HG03196 (cell line): ENCODE results near the gene CKMT1B.
A peak's percentile ranks its signal among the peaks of the same experiment; 100 is the strongest.
"Not testable (repeated sequence)": the region's sequence is repeated elsewhere in the genome, so short reads cannot be mapped to it uniquely, and the experiment has no call there.

Experiments
- ATAC-seq: cut with Tn5 transposase; IDR thresholded peaks from one replicate; pipeline ENCODE4 v1.9.1; 2021; ENCODE audit not compliant: unreplicated experiment

CKMT1B gene

DNA sequence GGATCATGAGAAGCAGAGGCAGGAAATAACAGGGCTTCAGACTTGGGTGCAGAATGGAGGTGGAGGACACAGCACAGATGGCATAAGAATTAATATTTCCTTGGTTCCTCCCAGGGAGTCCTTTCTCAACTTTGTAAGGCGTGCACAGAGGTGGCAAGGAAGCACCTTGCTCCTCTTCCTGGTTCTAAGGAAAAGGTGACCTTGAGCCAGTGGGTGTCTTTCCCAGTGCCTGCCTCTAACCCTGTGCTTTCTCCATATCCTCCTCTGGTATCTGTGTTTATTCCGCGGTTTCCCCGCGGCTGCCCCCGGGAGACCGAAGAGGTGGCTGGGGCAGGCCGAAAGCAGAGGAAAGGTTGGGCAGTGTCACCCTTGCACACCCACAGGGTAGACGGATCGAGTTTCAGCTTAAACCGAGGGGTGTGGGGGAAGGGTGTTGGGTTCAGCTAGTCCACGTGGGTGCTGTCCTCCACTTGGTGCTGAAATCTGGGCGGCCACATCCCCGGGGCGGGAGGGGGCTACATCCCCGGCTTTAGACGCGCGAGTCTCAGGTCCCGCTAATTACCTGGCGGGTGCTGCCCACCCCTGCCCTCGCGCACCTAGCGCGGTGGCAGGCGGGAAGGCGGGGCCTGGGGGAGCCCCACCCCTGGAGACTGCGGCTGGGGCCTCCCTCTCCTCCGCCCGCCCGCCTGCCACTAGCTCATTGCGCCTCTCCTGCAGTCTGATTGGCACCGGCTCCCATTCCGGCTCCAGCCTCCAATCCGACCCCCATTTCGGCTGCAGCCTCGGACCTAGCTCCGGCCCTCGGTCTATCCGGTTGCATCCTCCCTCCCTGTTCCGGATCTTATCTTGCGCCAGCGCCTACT lies at the start of gene CKMT1B:
Gene CKMT1B (plus strand): TSS at position 700 of the 863 bp plus-strand sequence. CDS start 192 bp downstream, outside the sequence.
- ATAC-seq = not testable (repeated sequence)

DNA sequence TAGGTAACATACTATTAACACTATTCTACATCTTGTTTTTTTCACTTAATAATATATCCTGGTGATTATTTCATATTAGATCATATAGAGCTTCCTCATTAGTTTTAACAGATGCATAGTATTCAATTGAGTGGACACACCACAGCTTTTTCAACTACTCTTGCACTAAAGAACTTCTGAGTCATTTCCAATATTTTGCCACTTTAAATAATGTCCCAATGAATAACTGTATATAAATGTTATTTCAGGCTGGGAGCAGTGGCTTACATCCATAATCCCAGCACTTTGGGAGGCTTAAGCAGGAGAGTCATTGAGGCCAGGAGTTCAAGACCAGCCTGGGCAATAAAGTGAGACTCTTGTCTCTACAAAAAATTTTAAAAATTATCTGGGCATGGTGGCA lies 49.6 kb upstream of the CKMT1B start:
- no peak for ATAC-seq

- no peak for ATAC-seq
Observed at GRCh38 chr15:43545426-43545825, 48.4 kb upstream of the CKMT1B start.

GRCh38 chr15:43547539-43547938 lies 46.3 kb upstream of the CKMT1B start:
- no peak for ATAC-seq

- ATAC-seq = no peak
Observed at GRCh38 chr15:43550527-43551363, 43.1 kb upstream of the CKMT1B start.

GRCh38 chr15:43552256-43552655 lies 41.6 kb upstream of the CKMT1B start:
- no peak for ATAC-seq

DNA sequence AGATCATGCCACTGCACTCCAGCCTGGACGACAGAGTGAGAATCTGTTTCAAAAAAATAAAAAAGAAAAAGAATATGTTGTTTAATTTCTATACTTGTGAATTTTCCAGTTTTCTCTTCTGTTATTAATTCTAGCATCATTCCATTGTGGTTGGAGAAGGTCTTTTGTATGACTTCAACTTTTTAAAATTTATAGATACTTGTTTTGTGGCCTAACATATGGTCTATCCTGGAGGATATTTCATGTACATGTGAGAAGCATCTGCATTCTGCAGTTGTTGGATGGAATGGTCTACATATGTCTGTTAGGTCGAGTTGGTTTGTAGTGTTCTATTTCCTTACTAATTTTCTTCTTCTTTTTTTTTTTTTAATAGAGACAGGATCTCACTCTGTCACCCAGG lies 40.8 kb upstream of the CKMT1B start:
- ATAC-seq = no peak

DNA sequence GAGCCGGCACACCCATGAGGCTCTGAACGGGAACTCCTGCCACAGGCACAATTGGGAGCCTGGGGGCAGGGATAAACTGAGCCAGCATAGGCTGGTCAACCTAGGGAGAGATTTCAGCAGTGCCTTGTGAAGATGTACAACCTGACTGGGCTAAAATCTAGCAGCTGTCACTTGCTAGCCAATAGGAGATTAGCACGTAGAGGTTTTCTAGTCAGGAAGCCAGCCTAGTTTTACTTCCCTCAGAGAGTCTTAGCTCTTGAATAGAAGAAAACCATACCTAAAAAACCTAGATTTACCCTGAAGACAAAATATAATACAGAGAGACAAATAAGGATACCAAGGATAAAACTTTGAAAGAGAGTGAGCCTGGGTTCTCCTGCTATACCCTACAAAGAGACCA lies 31.1 kb upstream of the CKMT1B start:
- ATAC-seq = not testable (repeated sequence)

DNA sequence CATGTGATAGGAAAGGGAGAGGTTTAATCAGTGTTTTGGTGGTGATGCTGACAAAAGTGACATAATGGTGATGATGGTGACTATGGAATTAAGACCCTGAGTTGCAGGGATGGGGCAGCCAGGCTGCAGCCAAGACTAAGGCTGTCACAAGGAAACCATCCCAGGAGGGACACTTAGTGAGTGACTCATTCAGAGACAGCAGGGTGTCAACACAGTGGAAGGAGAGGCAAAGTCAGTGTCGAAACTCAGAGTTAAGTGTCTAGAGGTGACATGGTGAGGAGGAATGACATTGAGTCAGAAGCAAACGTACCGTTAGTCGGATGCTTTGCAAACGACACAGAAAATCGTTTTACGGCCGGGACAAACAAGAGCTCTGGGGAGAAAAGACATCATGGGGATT lies 30.0 kb upstream of the CKMT1B start:
- ATAC-seq = not testable (repeated sequence)

DNA sequence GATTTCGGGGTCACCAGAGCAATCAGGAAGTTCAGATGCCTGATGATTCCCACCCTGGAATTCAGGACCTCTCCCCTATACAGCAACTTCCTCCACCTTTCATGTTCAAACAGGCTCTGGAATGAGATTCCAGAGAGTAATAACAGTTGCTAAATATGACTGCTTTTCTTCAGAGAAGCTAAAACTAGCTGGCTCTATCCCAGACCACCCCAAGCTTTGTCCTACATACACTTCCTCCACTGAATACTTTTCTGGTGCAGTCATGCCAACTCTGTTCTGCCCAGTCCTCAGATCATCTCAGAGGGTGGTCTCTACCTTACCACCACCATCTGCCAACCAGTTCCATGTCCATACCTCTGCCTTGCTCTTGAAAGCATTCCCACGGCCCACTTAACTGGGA lies 27.2 kb upstream of the CKMT1B start:
- not testable (repeated sequence) for ATAC-seq

DNA sequence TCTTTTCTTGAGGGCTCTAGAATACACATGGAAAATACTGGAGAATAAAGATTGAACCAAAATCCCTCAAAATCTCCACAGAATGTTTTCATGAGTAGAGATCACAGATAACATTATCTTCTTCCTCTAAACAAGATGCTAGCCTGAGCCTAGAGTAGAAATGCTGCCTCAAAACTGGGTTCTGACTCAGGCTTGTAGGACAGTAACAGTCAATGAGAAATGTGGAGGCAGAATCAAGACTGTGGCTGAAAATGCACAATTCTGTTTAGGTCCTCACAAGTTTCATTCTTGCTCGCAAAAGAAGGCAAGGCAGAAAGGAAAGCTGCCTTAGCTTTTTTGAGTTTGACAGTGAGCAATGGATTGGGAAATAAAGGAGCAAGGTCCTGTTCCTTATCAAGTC lies 19.2 kb upstream of the CKMT1B start:
- ATAC-seq = not testable (repeated sequence)

- ATAC-seq = peak; percentile 90
Observed at GRCh38 chr15:43589778-43590466, 3.9 kb upstream of the CKMT1B start, which contains the start of gene PPIP5K1. Gene PPIP5K1, minus strand, starts transcription at chr15:43590208. Its CDS starts 5,704 bp downstream, at chr15:43584504.

GRCh38 chr15:43592841-43593240 lies 986 bp upstream of the CKMT1B start:
- not testable (repeated sequence) for ATAC-seq

GRCh38 chr15:43599131-43599530 lies 5.3 kb downstream of the CKMT1B start:
- not testable (repeated sequence) for ATAC-seq

- ATAC-seq = not testable (repeated sequence)
Observed at GRCh38 chr15:43600200-43600599, 6.4 kb downstream of the CKMT1B start.

- not testable (repeated sequence) for ATAC-seq
Observed at GRCh38 chr15:43602233-43602632, 8.4 kb downstream of the CKMT1B start.

- not testable (repeated sequence) for ATAC-seq
Observed at GRCh38 chr15:43617750-43618149, 23.9 kb downstream of the CKMT1B start.

DNA sequence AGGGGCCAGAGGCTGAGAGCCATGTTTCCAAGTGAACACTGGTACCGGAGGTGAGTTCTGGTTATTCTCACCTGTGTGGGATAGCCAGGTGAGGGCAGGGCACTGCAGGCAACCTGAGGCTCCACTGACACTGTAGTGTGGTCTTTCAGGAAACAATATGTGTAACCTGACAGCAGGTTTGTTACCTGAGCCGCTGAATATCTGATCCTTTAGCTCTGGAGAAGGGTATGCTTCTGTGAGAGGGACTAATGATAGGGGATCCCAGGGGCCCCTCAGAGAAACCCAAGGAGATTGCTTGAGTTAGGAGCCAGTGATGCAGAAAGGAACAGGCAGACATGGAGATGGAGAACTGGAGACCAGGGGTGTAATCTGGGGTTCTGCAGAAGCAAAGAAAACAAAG lies 24.9 kb downstream of the CKMT1B start, which contains the start of gene STRC:
Gene STRC (minus strand): TSS at position 101 of the 400 bp plus-strand sequence. CDS start 78 bp downstream, at position 23.
- ATAC-seq = not testable (repeated sequence)

GRCh38 chr15:43622068-43622799 lies 28.4 kb downstream of the CKMT1B start:
- ATAC-seq = not testable (repeated sequence)

DNA sequence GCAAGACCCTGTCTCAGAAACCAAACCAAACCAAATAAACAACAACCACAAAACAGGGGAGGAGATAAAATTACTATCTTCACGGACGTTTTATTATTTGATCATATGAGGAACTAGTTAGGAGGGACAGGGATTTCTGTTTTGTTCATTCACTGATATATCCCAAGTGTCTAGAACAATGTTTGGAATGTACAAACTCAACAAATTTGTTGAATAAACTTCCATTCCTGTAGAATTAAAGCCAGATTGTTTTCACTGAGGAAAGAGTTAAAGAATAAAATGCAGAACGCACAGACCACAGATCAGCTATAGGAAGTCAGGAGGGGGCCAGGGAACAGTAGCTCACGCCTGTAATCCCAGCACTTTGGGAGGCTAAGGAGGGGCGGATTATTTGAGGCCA lies 31.3 kb downstream of the CKMT1B start:
- ATAC-seq = no peak
